CD8-positive, alpha-beta memory T cell (primary cell): Measurements from ENCODE around the gene DPY19L2. TPM values are rescaled to one million over a fixed set of nuclear protein-coding genes. Genes with fewer than 3 reads are reported as not detected.
"Not testable (repeated sequence)": the region's sequence is repeated elsewhere in the genome, so short reads cannot be mapped to it uniquely, and the experiment has no call there.

Experiments used
- CTCF ChIA-PET: fragments of 350-600 bp; sonication (Branson Sonifier 250); formaldehyde crosslinking; loops from one replicate; lab custom pipeline; 2021; ENCODE audit warnings: antibody characterized with exemption; lab: Charles Lee
- POLR2A ChIA-PET: fragments of 350-600 bp; sonication (Branson Sonifier 250); formaldehyde crosslinking; loops from one replicate; lab custom pipeline; 2021; ENCODE audit warnings: antibody characterized with exemption; lab: Charles Lee
- DNase-seq, 5 donors: peaks; one replicate each; pipeline versions ENCODE4 v3.0.0 to v3.0.0-alpha.2; 2020 to 2022; ENCODE audit warnings: mixed read lengths in 1 of 5
- H3K27ac ChIP-seq: one replicate; pipeline ENCODE4 v1.7.0; 2013; ENCODE audit warnings: low read depth, mild to moderate bottlenecking, low read length, moderate library complexity
- H3K27me3 ChIP-seq: 2 replicates; pipeline ENCODE4 v1.7.0; 2013; ENCODE audit warnings: low read length, mild to moderate bottlenecking; ENCODE audit not compliant: insufficient read depth, poor library complexity, severe bottlenecking
- H3K36me3 ChIP-seq: 2 replicates; pipeline ENCODE4 v1.7.0; 2013; ENCODE audit warnings: mild to moderate bottlenecking, low read length, moderate library complexity; ENCODE audit not compliant: insufficient read depth
- H3K4me1 ChIP-seq: 2 replicates; pipeline ENCODE4 v1.7.0; 2013; ENCODE audit warnings: mild to moderate bottlenecking, low read length, moderate library complexity; ENCODE audit not compliant: insufficient read depth
- H3K4me3 ChIP-seq: 2 replicates; pipeline ENCODE4 v1.7.0; 2013; ENCODE audit warnings: mild to moderate bottlenecking, low read length
- H3K9me3 ChIP-seq: 2 replicates; pipeline ENCODE4 v1.7.0; 2013; ENCODE audit warnings: mild to moderate bottlenecking, low read length
- H3K27ac Mint-ChIP-seq, 8 donors: one replicate each; pipeline ENCODE4 v1.8.0; 2020 to 2021; ENCODE audit warnings: mixed read lengths in 8 of 8, mild to moderate bottlenecking in 6 of 8, inconsistent platforms in 3 of 8, moderate library complexity in 3 of 8
- H3K27me3 Mint-ChIP-seq, 2 donors: one replicate each; pipeline ENCODE4 v1.8.0; 2020 to 2021; ENCODE audit warnings: mixed read lengths in 2 of 2, mild to moderate bottlenecking in 1 of 2, moderate library complexity in 1 of 2
- H3K36me3 Mint-ChIP-seq, 3 donors: one replicate each; pipeline ENCODE4 v1.8.0; 2020 to 2021; ENCODE audit warnings: mixed read lengths in 3 of 3, inconsistent platforms in 1 of 3, mild to moderate bottlenecking in 1 of 3
- H3K4me1 Mint-ChIP-seq, 3 donors: one replicate each; pipeline ENCODE4 v1.8.0; 2020 to 2021; ENCODE audit warnings: mixed read lengths in 3 of 3, inconsistent platforms in 1 of 3, mild to moderate bottlenecking in 1 of 3
- H3K4me3 Mint-ChIP-seq, 7 donors: one replicate each; pipeline ENCODE4 v1.8.0; 2020 to 2021; ENCODE audit warnings: mixed read lengths in 7 of 7, mild to moderate bottlenecking in 6 of 7, moderate library complexity in 4 of 7, inconsistent platforms in 2 of 7
- H3K9me3 Mint-ChIP-seq, 5 donors: one replicate each; pipeline ENCODE4 v1.8.0; 2020 to 2022; ENCODE audit warnings: mixed read lengths in 5 of 5, mild to moderate bottlenecking in 3 of 5, moderate library complexity in 2 of 5, inconsistent platforms in 1 of 5
- polyA plus RNA-seq: library from polyadenylated mRNA; unstranded; fragments of 300-500 nt; fragmentation: Illumina TruSeq; gene quantifications from one replicate; pipeline ENCODE4 v1.2.3, GENCODE V29; 2021
- total RNA-seq, 2 experiments: library from RNA; stranded (reverse); gene quantifications; one replicate each; pipeline ENCODE4 v1.2.3, GENCODE V29; 2021

Gene DPY19L2
- total and polyA plus RNA-seq, 3 experiments from 2014 or later, result 0.86 to 9.5 (median 7.7) TPM

- H3K9me3 ChIP-seq, CTCF ChIA-PET, H3K36me3 Mint-ChIP-seq, H3K27me3 ChIP-seq, H3K4me1 Mint-ChIP-seq, H3K36me3 ChIP-seq, POLR2A ChIA-PET, H3K4me1 ChIP-seq, H3K9me3 Mint-ChIP-seq, H3K27ac ChIP-seq, H3K4me3 ChIP-seq, DNase-seq, H3K27me3 Mint-ChIP-seq, H3K4me3 Mint-ChIP-seq, H3K27ac Mint-ChIP-seq: not testable (repeated sequence)
Observed at GRCh38 chr12:63538656-63539055, 129.6 kb downstream of the DPY19L2 start.

GRCh38 chr12:63537838-63538237, 130.5 kb downstream of the DPY19L2 start:
- H3K36me3 ChIP-seq, H3K27me3 ChIP-seq, H3K9me3 ChIP-seq, POLR2A ChIA-PET, CTCF ChIA-PET, H3K4me3 Mint-ChIP-seq, H3K27ac Mint-ChIP-seq, H3K27ac ChIP-seq, H3K4me1 Mint-ChIP-seq, H3K9me3 Mint-ChIP-seq, H3K4me1 ChIP-seq, H3K4me3 ChIP-seq, H3K36me3 Mint-ChIP-seq, H3K27me3 Mint-ChIP-seq, DNase-seq: not testable (repeated sequence)

DNA sequence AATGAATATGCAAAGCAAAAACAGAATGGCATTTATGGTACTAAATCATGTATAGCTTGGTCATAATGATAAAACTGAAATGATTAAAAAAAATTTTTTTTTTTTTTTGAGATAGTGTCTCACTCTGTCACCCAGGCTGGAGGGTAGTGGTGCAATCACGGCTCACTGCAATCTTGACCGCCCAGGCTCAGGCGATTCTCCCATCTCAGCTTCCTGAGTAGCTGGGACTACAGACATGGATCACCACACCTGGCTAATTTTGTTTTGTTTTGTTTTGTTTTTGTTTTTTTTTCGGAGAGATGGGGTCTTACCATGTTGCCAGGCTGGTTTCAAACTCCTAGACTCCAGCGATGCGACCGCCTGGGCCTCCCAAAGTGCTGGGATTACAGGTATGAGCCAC, 138.7 kb downstream of the DPY19L2 start:
- H3K4me3 ChIP-seq, DNase-seq, H3K27ac Mint-ChIP-seq, CTCF ChIA-PET, H3K9me3 ChIP-seq, POLR2A ChIA-PET, H3K4me3 Mint-ChIP-seq, H3K9me3 Mint-ChIP-seq, H3K27ac ChIP-seq, H3K27me3 Mint-ChIP-seq, H3K4me1 ChIP-seq, H3K27me3 ChIP-seq, H3K4me1 Mint-ChIP-seq, H3K36me3 ChIP-seq, H3K36me3 Mint-ChIP-seq: not testable (repeated sequence)

DNA sequence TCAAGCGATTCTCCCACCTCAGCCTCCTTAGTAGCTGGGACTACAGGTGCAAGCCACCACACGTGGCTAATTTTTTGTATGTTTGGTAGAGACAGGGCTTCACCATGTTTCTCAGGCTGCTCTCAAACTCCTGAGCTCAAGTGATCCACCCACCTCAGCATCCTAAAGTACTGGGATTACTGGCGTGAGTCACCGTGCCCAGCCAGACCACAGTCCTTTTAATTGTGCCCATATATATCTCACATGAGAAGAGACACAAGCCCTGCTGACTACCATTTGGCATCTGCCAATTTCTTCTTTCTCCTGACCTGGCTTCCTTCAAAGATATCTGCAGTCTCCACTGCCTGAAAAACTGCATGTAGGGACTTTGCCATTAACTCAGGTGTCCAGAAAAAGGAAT, 142.5 kb downstream of the DPY19L2 start:
- Histone ChIP-seq H3K36me3 (no peaks in the 10 kb centered on the region), H3K4me1 (no peaks in the 10 kb centered on the region), H3K27me3 (no peaks in the 10 kb centered on the region), H3K27ac (no peak overlapping the region), H3K4me3 (no peak overlapping the region), H3K9me3 (no peaks in the 10 kb centered on the region)
- ChIA-PET POLR2A (no interaction called here), CTCF (no interaction called here)
- Mint-ChIP-seq H3K4me1 (no peaks in the 10 kb centered on the region), H3K9me3 (peaks cover 0 to 4% (median 0%) of the 10 kb centered on the region in 5 donors), H3K36me3 (no peaks in the 10 kb centered on the region), H3K27ac (no peak overlapping the region), H3K4me3 (no peak overlapping the region), H3K27me3 (peaks cover 0 to 3% of the 10 kb centered on the region in 2 donors)
- DNase-seq, result no peak

DNA sequence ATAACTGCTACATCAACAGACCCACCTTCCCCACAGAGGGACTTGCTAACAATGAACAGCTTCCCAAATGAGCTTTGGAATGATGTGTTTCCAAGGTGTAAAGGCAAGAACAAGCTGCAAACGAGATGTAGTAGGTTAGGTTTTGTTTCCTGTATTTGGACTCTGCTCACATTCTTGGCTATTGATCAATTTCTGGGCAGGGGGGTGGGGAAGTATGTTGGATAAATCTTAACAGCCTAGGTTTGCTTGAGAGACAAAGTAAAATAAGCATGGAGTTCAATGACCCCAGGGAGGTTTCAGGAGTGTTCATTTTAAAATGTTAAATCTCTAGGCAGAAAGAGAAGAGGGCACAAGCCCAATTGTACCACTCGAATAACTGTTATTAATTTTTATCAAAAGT, 146.6 kb downstream of the DPY19L2 start:
- H3K27ac Mint-ChIP-seq, result no peak overlapping the region

More for the DNA sequence above, 146.6 kb downstream of the DPY19L2 start:
- ChIA-PET POLR2A (interaction anchor here (0.6 kb wide), 1 partner anchor 68 kb away, joined by 4 read pairs; no protein-coding TSS in a partner anchor), CTCF (no interaction called here)
- Histone ChIP-seq H3K9me3 (no peaks in the 10 kb centered on the region), H3K36me3 (no peaks in the 10 kb centered on the region), H3K27me3 (no peaks in the 10 kb centered on the region), H3K4me1 (no peaks in the 10 kb centered on the region), H3K4me3 (no peak overlapping the region), H3K27ac (no peak overlapping the region)
- Mint-ChIP-seq H3K27me3 (peaks cover 3% of the 10 kb centered on the region in 2 donors), H3K9me3 (peaks cover 0 to 4% (median 0%) of the 10 kb centered on the region in 5 donors), H3K4me3 (no peak overlapping the region), H3K4me1 (no peaks in the 10 kb centered on the region), H3K36me3 (no peaks in the 10 kb centered on the region)
- no peak for DNase-seq

Other genes with a start within 250 kb of the DPY19L2 start
- 10 to 100 TPM; 30.3 to 32.3 TPM for gene RXYLT1, start 111.4 kb upstream of the DPY19L2 start, total RNA-seq
- gene RXYLT1, start 111.4 kb upstream of the DPY19L2 start, polyA plus RNA-seq, result 19.2 TPM
- gene SRGAP1, start 176.2 kb upstream of the DPY19L2 start, total RNA-seq, result under 1 TPM; 0.61 to 0.64 TPM
- 0.09 TPM for gene SRGAP1, start 176.2 kb upstream of the DPY19L2 start, polyA plus RNA-seq